K562 (cell line): ENCODE results near the gene STK4. TPM values are rescaled to one million over a fixed set of nuclear protein-coding genes. Genes with fewer than 3 reads are reported as not detected.

Source experiments
- CBX5 ChIP-seq: IDR thresholded peaks from 2 replicates; pipeline ENCODE4 v1.6.1; 2014; ENCODE audit warnings: low read depth, borderline replicate concordance
- FOXJ2 ChIP-seq: fragments of 200-800 bp; sonication (Bioruptor generic); IDR thresholded peaks from 2 replicates; pipeline ENCODE4 v1.6.1; 2016; ENCODE audit warnings: missing genetic modification characterization, missing compliant biosample characterization
- HDAC6 ChIP-seq: IDR thresholded peaks from 2 replicates; pipeline ENCODE4 v1.6.1; 2012; ENCODE audit warnings: low read depth, mild to moderate bottlenecking, control low read depth, inconsistent platforms, low read length, moderate library complexity
- ZNF644 ChIP-seq: fragments of 200-800 bp; sonication (Bioruptor generic); IDR thresholded peaks from 2 replicates; pipeline ENCODE4 v1.6.1; 2016; ENCODE audit warnings: low read depth, missing genetic modification characterization, missing compliant biosample characterization
- polyA plus RNA-seq, 8 experiments: library from polyadenylated mRNA; depleted of rRNA in 4 of 8; stranded (reverse) in 5 of 8; unstranded in 3 of 8; fragments of >200 nt; fragmentation: Nextera tagmentation in 2 of 8; fragmentation: Illumina TruSeq in 1 of 8; extraction: Ambion mirVana in 2 of 8; extraction: Trizol in 1 of 8; gene quantifications; 2 replicates each; pipeline versions ENCODE4 v1.2.1 to v1.2.3, GENCODE V29; 2011 to 2014; ENCODE audit warnings: inconsistent platforms in 1 of 8, missing spikeins in 1 of 8
- total RNA-seq, 7 experiments: library from RNA; depleted of rRNA in 6 of 7; stranded (reverse); fragments of >200 nt in 6 of 7; fragmentation: Illumina TruSeq in 2 of 7; extraction: Trizol in 2 of 7; gene quantifications; 2 replicates each; pipeline versions ENCODE4 v1.2.1 to v1.2.3, GENCODE V29; 2011 to 2021; ENCODE audit warnings: low replicate concordance in 1 of 7
- TF ChIP-seq, protein P1 (sequence below): fragments of 450-650 bp; formaldehyde crosslinking; IDR thresholded peaks from 2 replicates; pipeline ENCODE4 v1.4.0; 2020; ENCODE audit warnings: mild to moderate bottlenecking, mixed read lengths
- TF ChIP-seq, protein P2 (sequence below): fragments of 250-450 bp; sonication (Bioruptor Pico); IDR thresholded peaks from 2 replicates; pipeline ENCODE4 v1.8.0; 2021; ENCODE audit warnings: moderate library complexity, mild to moderate bottlenecking, inconsistent platforms

Gene STK4
- total and polyA plus RNA-seq, 9 of the 15 experiments (the other 6 are each of a cell fraction or from before 2014, with no cell fraction given), result 11.9 to 30.6 (median 22.2) TPM

GRCh38 chr20:45017857-45018256 is 51.5 kb downstream of the STK4 start (continued):
- TF ChIP-seq, protein P1, sequence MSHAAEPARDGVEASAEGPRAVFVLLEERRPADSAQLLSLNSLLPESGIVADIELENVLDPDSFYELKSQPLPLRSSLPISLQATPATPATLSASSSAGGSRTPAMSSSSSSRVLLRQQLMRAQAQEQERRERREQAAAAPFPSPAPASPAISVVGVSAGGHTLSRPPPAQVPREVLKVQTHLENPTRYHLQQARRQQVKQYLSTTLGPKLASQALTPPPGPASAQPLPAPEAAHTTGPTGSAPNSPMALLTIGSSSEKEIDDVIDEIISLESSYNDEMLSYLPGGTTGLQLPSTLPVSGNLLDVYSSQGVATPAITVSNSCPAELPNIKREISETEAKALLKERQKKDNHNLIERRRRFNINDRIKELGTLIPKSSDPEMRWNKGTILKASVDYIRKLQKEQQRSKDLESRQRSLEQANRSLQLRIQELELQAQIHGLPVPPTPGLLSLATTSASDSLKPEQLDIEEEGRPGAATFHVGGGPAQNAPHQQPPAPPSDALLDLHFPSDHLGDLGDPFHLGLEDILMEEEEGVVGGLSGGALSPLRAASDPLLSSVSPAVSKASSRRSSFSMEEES (CRISPR knock-in tag), result no peak
- TF ChIP-seq HDAC6 (no peak), ZNF644 (no peak), FOXJ2 (tag) (no peak), CBX5 (no peak)
- TF ChIP-seq, protein P2, sequence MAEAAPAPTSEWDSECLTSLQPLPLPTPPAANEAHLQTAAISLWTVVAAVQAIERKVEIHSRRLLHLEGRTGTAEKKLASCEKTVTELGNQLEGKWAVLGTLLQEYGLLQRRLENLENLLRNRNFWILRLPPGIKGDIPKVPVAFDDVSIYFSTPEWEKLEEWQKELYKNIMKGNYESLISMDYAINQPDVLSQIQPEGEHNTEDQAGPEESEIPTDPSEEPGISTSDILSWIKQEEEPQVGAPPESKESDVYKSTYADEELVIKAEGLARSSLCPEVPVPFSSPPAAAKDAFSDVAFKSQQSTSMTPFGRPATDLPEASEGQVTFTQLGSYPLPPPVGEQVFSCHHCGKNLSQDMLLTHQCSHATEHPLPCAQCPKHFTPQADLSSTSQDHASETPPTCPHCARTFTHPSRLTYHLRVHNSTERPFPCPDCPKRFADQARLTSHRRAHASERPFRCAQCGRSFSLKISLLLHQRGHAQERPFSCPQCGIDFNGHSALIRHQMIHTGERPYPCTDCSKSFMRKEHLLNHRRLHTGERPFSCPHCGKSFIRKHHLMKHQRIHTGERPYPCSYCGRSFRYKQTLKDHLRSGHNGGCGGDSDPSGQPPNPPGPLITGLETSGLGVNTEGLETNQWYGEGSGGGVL (CRISPR knock-in tag), result no peak
